Spleen (tissue), 7 donors: ENCODE results near the gene GRIA1.

Experiments used
- CTCF ChIP-seq, 11 experiments: fragments of 200-600 bp in 7 of 11; fragments of 450-650 bp in 4 of 11; sonication (generic) in 4 of 11; IDR thresholded peaks in 8 of 11; conservative IDR thresholded peaks in 3 of 11; 1 replicate in 7 of 11; 2 replicates in 4 of 11; pipeline versions ENCODE4 v1.4.0 to v1.8.0; 2016 to 2021; ENCODE audit warnings: antibody characterized with exemption in 11 of 11, inconsistent platforms in 4 of 11, mild to moderate bottlenecking in 1 of 11
- POLR2AphosphoS5 ChIP-seq, 3 donors: sonication (generic); formaldehyde crosslinking; IDR thresholded peaks; one replicate each; pipeline ENCODE4 v1.5.1; 2017; ENCODE audit warnings: antibody characterized with exemption in 3 of 3
- donor health status: DM: no; HTN: no; CAD: no; lungs with moderate emphysema.
- donor health status: DM: no; HTN: no; CAD: no.
- donor health status: DM: no; HTN: no; CAD: no.

DNA sequence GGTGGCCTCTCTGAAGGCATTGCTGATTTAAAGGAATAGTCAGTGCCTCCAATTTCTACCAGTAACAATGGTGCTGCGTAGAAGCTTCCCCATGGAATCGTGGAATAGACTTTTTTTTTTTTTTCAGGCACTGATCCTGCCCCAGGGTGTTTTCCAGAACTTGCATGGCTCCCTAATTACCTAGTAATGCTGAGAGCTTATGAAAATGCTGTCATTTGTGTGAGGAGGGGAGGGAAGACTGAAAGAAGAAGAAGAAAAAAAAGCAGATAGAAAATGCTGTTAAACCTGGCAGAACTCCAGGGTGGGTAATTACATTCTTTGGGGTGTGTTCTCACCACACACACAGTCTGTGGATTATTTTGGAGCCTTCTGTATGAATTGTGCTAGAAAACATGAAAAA lies 4.8 kb upstream of the GRIA1 start:
- TF ChIP-seq CTCF (IDR thresholded peaks at IDR 0.05 in 8 of 11, conservative IDR thresholded peaks at IDR 0.05 in 3 of 11): no peak
- no peak for TF ChIP-seq POLR2AphosphoS5 (IDR thresholded peaks at IDR 0.05)
